Measurements from ENCODE around the gene METTL24.
A peak's percentile ranks its signal among the peaks of the same experiment; 100 is the strongest.

Gene METTL24

GRCh38 chr6:110332281-110332680, 25.9 kb downstream of the METTL24 start:
- DNase-seq: no peak

- no peak for DNase-seq
Measured at GRCh38 chr6:110331816-110332215, 26.3 kb downstream of the METTL24 start.

GRCh38 chr6:110331390-110331789, 26.8 kb downstream of the METTL24 start:
- DNase-seq: no peak

- peak; percentile 19 for DNase-seq
Measured at GRCh38 chr6:110329714-110330436, 28.3 kb downstream of the METTL24 start.

- no peak for DNase-seq
Measured at GRCh38 chr6:110329348-110329713, 28.8 kb downstream of the METTL24 start.

GRCh38 chr6:110328259-110328658, 29.9 kb downstream of the METTL24 start:
- peak; percentile 56 for DNase-seq

GRCh38 chr6:110327391-110327790, 30.8 kb downstream of the METTL24 start:
- no peak for DNase-seq

GRCh38 chr6:110326609-110327008, 31.5 kb downstream of the METTL24 start:
- no peak for DNase-seq

- DNase-seq: no peak
Measured at GRCh38 chr6:110326057-110326456, 32.1 kb downstream of the METTL24 start.

- DNase-seq: no peak
Measured at GRCh38 chr6:110325197-110325596, 33.0 kb downstream of the METTL24 start.

GRCh38 chr6:110324548-110324947, 33.6 kb downstream of the METTL24 start:
- no peak for DNase-seq

- no peak for DNase-seq
Measured at GRCh38 chr6:110323258-110323657, 34.9 kb downstream of the METTL24 start.

GRCh38 chr6:110322874-110323242, 35.3 kb downstream of the METTL24 start:
- no peak for DNase-seq

GRCh38 chr6:110322151-110322873, 35.8 kb downstream of the METTL24 start:
- no peak for DNase-seq

- no peak for DNase-seq
Measured at GRCh38 chr6:110320307-110320706, 37.8 kb downstream of the METTL24 start.

GRCh38 chr6:110319843-110320242, 38.3 kb downstream of the METTL24 start:
- DNase-seq: no peak

GRCh38 chr6:110319381-110319780, 38.8 kb downstream of the METTL24 start:
- no peak for DNase-seq

GRCh38 chr6:110318971-110319370, 39.2 kb downstream of the METTL24 start:
- no peak for DNase-seq

- DNase-seq: no peak
Measured at GRCh38 chr6:110317646-110318045, 40.5 kb downstream of the METTL24 start.

- no peak for DNase-seq
Measured at GRCh38 chr6:110317189-110317588, 41.0 kb downstream of the METTL24 start.

- no peak for DNase-seq
Measured at GRCh38 chr6:110315869-110316398, 42.2 kb downstream of the METTL24 start.

- no peak for DNase-seq
Measured at GRCh38 chr6:110315207-110315868, 42.8 kb downstream of the METTL24 start.

- no peak for DNase-seq
Measured at GRCh38 chr6:110310861-110311446, 47.2 kb downstream of the METTL24 start.

Measured in fibroblast of upper back skin (primary cell).